Kidney glomerular epithelial cell (primary cell): ENCODE data around the gene C22orf31.
"Not testable (repeated sequence)": the region's sequence is repeated elsewhere in the genome, so short reads cannot be mapped to it uniquely, and the experiment has no call there.

Source experiments
- DNase-seq: peaks from one replicate; lab custom pipeline; 2025; lab: John Stamatoyannopoulos, UW

The C22orf31 gene

DNA sequence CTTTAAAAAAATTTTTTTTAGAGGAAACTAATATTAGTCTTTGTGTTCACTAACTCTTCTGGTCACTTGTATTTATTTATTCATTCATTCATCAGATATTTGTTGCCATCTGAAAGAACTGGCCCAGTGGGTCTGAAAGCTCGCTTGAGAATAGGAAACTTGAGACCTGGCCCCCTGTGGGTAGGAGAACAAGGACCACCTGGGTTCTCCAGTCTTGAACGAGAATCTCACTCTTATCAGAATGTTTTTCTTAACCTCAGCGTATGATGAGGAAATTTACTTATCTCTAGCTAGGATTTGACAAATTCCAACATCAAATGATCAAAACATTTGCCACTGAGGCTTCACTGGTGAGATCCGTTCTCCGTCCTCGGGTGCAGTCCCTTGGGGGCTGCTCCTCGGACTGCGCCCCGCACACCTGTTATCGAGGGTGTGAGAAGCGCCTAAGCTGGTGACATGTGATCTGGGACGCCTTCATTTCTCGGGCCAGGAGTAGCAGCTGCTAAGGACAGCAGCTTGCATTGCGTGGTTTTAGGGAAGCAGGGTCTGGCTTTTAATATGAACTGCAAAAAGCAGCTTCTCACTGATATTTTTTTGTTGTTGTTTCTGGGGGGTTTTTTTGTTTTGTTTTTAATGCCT, 6.3 kb downstream of the C22orf31 start:
- DNase-seq = no peak

- DNase-seq = no peak
Measured at GRCh38 chr22:29054251-29054767, 7.3 kb downstream of the C22orf31 start.

DNA sequence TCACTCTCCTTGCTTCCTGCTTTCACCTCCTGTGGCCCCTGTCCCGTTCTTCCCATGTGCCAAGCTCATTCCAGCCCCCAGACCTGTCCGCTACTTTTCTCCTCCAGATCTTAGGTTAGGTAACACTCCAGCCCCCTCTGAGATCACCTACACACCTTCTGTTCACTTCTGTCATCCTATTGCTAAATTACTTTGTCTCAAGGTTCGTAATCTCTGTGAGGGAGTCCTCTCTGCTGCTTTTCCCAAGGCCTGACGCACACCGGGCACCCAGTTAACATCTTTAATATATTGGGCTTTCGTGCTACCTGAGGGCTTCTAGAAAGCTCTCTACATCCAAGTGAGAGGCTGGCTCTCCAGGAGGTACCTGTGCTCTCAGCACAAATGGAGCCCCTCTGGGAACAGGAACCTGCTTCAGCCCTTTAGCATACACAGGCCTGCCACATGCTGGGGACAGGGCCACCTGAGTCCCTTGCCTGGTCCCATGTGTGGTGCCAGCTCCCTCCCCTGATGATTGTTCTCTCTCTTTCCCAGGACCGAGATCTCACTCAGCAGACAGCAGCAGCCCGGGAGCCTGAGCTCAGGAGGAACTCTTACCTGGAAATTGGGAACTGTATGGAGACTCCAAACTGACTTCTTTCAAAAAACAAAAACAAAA, 8.5 kb downstream of the C22orf31 start:
- DNase-seq = no peak

DNA sequence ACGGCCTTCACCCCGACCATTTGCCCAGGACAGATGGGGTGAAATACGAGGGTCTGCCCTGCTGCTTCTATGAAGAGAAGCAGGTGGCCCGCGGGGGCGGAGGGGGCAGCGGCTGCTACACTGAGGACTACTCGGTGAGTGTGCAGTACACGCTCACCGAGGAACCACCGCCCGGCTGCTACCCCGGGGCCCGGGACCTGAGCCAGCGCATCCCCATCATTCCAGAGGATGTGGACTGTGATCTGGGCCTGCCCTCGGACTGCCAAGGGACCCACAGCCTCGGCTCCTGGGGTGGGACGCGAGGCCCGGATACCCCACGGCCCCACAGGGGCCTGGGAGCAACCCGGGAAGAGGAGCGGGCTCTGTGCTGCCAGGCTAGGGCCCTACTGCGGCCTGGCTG, 11.2 kb downstream of the C22orf31 start:
- DNase-seq = no peak

GRCh38 chr22:29049655-29050263, 11.9 kb downstream of the C22orf31 start:
- DNase-seq = no peak

DNA sequence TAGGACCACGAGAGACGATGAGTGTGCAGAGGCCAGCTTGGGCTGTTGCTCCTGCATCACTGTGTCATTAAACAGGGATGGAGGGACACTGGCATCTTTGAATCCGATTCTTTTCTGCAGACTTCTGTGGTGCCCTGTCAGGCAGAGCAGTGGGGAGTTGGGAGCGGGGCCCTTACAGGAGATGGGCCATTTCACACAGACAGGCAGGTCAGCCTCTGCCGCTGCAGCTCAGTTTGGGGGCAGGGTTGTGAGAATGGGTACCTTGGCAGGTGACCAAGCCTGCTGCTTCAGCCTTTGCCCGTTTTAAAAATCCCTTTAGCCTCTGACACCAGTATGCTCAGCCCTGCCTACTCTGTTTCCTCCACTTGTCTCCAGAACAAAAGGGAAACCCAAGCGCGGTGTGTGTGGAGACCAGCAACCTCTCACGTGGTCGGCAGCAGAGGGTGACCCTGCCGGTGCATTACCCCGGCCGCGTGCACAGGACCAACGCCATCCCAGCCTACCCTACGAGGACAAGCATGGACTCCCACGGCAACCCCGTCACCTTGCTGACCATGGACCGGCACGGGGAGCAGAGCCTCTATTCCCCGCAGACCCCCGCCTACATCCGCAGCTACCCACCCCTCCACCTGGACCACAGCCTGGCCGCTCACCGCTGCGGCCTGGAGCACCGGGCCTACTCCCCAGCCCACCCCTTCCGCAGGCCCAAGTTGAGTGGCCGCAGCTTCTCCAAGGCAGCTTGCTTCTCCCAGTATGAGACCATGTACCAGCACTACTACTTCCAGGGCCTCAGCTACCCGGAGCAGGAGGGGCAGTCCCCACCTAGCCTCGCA, 12.6 kb downstream of the C22orf31 start:
- DNase-seq = no peak

GRCh38 chr22:29044657-29045176, 16.9 kb downstream of the C22orf31 start:
- DNase-seq = peak; percentile 72

DNA sequence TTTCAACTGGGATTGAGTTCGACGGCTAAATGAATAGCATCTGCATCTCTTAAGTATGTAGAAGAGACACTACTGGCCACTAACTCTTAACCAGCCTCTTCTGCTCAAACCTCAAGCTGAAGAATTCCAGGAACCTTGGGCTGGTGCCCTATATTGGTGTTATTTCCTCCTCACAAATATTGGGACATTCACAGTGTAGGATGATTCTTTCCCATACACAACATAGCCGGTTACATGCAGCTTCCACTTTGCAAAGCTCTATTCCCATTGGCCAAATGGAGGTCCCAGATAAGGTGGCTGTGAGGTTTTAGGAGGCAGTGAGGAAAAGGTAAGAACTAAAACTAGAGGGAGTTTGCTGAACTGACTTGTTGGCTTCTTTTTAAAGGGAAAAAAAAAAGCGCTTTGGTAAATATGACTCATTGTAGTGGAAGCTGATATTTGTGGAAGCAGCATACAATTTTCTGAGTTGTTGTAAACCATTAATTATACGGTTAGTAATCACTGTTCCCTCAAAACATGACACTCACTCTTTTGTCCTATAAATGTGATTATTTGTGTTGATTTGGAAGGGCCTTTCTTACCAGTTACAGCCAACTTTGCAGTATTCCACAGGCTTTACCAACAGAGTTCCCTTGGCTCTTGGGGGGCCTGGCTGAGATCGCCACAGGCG, 17.6 kb downstream of the C22orf31 start:
- peak; percentile 64 for DNase-seq

GRCh38 chr22:29041408-29041807, 20.2 kb downstream of the C22orf31 start:
- DNase-seq = no peak

- DNase-seq = peak; percentile 90
Measured at GRCh38 chr22:29040385-29041275, 21.0 kb downstream of the C22orf31 start.

GRCh38 chr22:29039684-29040083, 21.9 kb downstream of the C22orf31 start:
- not testable (repeated sequence) for DNase-seq

- no peak for DNase-seq
Measured at GRCh38 chr22:29039148-29039547, 22.5 kb downstream of the C22orf31 start.

GRCh38 chr22:29037340-29037932, 24.2 kb downstream of the C22orf31 start:
- DNase-seq = no peak

GRCh38 chr22:29032584-29032983, 29.0 kb downstream of the C22orf31 start:
- peak; percentile 12 for DNase-seq

DNA sequence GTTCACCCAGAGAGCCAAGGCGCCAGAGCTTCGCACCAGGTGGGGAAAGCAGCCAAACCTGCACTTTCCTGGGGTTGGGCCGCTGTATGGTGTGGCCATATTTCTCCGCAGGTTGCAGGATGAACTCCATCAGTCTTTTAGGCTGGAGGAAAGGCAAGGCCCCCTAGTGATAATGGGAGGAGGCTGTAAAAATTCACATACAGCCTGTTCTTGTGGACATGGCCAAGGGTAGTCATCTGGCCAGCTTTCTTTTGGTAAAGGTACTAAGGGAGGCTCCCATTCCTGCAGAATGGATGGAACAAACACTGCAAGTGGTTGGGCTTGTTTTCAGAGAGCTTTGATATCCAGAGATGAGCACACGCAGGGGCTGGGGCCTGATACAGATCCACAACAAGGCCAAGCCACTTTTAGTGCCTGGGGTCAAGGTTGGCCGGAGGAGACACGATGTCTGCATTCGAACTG, 29.6 kb downstream of the C22orf31 start:
- no peak for DNase-seq

- DNase-seq = peak; percentile 96
Measured at GRCh38 chr22:29031227-29032011, 30.2 kb downstream of the C22orf31 start.

GRCh38 chr22:29030618-29031226, 30.9 kb downstream of the C22orf31 start:
- peak; percentile 94 for DNase-seq

DNA sequence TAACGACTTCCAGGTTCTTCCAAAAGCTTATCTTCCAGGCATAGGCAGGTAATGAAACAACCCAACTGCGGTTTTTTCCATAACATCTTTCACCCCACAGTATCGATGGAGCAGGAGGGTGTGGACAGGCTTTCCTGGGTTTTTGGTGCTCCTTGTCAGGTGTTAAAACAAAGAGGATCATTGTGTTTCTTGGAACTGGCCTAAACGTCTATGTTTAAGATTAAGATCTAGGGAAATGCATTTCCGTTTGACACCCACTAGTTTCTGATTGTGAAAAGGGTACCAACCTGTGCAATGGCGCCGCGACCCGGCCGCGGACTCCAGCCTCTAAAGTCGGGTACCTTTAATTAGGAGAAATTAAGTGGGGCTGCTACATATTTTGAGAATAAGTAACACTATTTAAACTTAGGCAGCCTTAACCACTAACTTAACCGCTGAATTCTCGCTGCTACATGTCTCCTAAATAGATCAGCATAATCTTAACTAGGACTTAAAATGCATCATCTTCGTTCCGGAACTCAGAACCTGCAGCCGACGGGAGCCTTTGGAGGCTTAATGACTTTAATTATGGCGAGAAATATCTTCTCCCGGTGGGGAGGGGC, 31.5 kb downstream of the C22orf31 start:
- DNase-seq = peak; percentile 72
